Measurements from ENCODE around the gene RBM8A.
A peak's percentile ranks its signal among the peaks of the same experiment; 100 is the strongest.

DNA sequence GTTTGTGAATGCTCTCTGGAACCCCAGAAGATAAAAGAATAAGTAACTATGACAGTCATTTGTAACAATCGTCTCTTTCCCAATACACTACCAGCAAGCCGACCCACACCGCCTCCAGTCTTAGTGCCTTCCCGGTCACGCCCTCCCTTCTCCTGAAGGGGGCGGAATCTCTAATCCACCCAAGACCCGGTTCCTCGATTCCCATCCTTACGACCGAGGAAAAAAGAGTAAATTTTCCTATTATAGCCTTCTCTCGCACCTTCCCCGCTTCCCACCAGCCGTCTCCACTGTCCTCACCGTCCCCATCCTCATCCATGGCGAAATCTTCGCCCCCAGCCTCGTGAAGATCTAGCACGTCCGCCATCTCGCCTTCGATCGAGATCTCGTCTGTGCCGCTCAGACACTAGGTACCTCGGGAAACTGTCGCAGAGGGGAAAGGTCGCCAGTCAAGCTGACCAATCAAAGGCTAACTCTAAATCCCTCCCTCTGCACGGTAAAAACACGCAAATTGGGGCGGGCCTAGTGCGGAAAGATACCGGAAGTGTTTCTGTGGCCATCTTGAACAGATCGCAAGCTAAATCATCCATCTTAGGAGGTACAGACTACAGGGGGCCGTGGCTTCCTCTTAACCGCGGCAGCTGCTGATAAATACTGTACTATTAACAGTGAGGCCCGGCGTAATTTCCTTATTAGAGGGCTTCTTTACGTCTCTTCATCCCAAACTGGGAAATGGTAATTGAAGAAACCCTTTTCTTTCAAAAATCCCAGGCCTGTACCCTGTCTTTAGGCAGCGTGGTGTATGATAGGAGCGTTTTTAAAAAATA is at the start of gene RBM8A:
- peak; percentile 96 to 99 for TF ChIP-seq POLR2A (IDR thresholded peaks at IDR 0.05)
- TF ChIP-seq, protein P1, sequence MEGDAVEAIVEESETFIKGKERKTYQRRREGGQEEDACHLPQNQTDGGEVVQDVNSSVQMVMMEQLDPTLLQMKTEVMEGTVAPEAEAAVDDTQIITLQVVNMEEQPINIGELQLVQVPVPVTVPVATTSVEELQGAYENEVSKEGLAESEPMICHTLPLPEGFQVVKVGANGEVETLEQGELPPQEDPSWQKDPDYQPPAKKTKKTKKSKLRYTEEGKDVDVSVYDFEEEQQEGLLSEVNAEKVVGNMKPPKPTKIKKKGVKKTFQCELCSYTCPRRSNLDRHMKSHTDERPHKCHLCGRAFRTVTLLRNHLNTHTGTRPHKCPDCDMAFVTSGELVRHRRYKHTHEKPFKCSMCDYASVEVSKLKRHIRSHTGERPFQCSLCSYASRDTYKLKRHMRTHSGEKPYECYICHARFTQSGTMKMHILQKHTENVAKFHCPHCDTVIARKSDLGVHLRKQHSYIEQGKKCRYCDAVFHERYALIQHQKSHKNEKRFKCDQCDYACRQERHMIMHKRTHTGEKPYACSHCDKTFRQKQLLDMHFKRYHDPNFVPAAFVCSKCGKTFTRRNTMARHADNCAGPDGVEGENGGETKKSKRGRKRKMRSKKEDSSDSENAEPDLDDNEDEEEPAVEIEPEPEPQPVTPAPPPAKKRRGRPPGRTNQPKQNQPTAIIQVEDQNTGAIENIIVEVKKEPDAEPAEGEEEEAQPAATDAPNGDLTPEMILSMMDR (IDR thresholded peaks at IDR 0.05), result peak in 3 of 4 experiments; percentile 63 to 70 (median 65)

Data from uterus (tissue), 2 donors.